AG09309 (cell line): ENCODE results near the gene SPACA9.

Experiments
- DNase-seq: peaks from one replicate; pipeline ENCODE4 v3.0.0-alpha.2; 2010; ENCODE audit warnings: low read depth
- H3K4me3 ChIP-seq: 2 replicates; pipeline ENCODE4 v1.5.1; 2011; ENCODE audit warnings: mild to moderate bottlenecking, low read depth, low read length, moderate library complexity; ENCODE audit not compliant: control insufficient read depth
- TF ChIP-seq, protein P1 (sequence below): IDR thresholded peaks from 2 replicates; pipeline ENCODE4 v1.5.1; 2011; ENCODE audit warnings: mild to moderate bottlenecking, low read depth, low read length, inconsistent platforms; ENCODE audit not compliant: insufficient read depth, control insufficient read depth; ENCODE audit errors: missing control alignments

Gene SPACA9

DNA sequence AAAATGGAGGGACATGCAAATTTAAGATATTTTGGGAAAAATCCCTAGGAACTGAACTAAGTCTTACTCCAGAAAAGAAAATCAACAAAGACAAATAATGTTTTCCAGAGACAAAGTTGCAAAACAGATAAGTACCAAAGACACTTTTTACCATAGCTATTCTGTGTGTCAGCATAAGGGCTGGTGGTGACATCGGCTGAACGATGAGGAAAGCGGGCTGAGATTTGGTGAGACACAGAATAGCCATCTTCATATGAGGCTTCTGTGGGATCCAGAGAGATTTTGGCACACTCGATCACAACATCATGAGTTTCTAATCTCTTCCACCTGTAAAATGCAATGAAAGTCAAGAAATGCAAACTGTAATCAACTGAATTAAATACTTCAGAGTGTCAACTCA lies 33.4 kb downstream of the SPACA9 start:
- TF ChIP-seq, protein P1, sequence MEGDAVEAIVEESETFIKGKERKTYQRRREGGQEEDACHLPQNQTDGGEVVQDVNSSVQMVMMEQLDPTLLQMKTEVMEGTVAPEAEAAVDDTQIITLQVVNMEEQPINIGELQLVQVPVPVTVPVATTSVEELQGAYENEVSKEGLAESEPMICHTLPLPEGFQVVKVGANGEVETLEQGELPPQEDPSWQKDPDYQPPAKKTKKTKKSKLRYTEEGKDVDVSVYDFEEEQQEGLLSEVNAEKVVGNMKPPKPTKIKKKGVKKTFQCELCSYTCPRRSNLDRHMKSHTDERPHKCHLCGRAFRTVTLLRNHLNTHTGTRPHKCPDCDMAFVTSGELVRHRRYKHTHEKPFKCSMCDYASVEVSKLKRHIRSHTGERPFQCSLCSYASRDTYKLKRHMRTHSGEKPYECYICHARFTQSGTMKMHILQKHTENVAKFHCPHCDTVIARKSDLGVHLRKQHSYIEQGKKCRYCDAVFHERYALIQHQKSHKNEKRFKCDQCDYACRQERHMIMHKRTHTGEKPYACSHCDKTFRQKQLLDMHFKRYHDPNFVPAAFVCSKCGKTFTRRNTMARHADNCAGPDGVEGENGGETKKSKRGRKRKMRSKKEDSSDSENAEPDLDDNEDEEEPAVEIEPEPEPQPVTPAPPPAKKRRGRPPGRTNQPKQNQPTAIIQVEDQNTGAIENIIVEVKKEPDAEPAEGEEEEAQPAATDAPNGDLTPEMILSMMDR = no peak
- H3K4me3 ChIP-seq = no peak overlapping the region
- DNase-seq = no peak

DNA sequence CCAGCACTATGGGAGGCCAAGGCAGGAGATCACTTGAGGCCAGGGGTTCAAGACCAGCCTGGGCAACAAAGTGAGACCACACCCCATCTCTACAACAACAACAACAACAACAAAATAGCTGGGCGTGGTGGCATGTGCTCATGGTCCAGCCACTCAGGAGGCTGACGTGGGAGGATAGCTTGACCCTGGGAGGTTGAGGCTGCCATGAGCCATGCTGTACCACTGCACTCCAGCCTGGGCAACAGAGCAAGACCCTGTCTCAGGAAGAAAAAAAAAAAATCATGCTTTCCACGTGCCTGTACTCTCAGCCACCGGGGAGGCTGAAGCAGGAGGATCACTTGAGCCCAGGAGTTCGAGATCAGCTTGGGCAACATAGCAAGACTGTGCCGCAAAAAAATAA lies 36.2 kb downstream of the SPACA9 start:
- TF ChIP-seq, protein P1 = no peak
- H3K4me3 ChIP-seq = no peak overlapping the region
- DNase-seq = no peak

DNA sequence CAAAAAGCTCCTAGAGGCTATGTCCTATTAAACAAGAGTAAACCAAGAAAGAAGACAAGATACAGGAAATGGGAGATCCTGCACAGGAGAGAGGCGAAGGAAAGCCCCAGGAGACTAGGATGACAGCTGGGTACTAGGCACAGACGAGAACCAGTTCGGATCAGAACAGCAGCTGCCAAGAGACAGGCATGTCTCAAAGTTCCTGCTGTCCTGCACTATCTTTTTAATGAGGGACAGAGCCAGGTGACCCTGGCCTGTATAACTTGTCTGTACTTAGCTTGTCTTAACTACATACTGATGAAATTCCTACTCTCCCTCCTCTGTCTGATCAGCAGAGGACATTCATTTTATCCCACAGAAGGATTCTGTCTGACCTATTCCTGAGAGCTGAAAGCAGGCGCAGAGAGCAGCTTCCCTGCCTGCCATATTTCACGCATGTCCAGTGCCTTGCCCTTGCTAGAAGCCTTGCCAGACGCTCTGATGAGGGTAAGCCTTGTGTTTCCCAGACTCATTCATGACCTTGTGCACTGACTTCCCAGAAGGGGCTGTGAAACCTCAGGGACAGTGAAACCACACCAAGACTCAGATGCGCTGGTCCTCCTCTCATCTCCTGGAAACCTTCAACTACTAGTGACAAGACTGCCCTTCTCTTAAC lies 41.0 kb downstream of the SPACA9 start:
- H3K4me3 ChIP-seq = no peak overlapping the region
- no peak for DNase-seq
- TF ChIP-seq, protein P1 = no peak

DNA sequence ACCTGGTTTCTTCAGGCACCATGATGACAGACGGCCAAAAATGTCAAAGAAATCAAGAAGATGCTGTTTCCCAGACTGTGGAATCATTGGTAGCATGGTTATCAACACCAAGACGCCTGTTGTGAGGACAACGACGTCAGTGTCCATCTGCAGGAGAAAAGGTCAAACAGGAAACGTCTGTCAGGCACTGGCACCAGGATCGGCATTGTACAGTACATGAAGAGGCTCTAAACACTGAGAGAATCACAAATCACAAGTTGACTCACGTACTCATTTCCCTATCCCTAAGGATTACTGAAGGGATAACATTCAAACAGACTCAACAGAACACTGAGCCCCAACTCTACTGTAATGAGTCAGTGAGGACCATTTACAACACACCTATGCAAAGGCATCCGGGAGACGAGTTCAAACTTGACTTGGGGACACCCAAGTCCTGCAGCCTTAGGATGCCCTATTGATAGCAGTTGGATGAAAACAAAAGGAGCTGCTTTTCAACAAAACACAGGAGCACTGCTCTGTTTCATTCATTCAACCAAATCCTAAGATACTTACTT lies 44.7 kb downstream of the SPACA9 start:
- no peak overlapping the region for H3K4me3 ChIP-seq
- TF ChIP-seq, protein P1 = no peak
- DNase-seq = no peak

DNA sequence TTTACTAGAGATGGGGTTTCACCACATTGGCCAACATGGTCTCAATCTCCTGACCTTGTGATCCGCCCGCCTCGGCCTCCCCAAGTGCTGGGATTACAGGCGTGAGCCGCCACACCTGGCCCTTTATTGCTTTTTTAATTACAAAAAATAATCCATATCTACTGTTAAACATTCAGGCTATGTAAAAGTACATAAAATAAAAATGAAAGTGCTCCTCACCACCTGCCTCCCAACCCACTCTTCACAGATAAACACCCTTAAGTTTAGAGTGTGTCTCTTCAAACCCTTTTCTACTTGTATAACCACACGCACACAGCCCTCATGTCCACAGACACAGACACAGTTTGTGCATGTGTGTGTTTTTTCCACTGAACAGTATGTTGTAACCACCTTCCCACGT lies 49.0 kb downstream of the SPACA9 start:
- TF ChIP-seq, protein P1 = no peak
- no peak overlapping the region for H3K4me3 ChIP-seq
- DNase-seq = no peak

DNA sequence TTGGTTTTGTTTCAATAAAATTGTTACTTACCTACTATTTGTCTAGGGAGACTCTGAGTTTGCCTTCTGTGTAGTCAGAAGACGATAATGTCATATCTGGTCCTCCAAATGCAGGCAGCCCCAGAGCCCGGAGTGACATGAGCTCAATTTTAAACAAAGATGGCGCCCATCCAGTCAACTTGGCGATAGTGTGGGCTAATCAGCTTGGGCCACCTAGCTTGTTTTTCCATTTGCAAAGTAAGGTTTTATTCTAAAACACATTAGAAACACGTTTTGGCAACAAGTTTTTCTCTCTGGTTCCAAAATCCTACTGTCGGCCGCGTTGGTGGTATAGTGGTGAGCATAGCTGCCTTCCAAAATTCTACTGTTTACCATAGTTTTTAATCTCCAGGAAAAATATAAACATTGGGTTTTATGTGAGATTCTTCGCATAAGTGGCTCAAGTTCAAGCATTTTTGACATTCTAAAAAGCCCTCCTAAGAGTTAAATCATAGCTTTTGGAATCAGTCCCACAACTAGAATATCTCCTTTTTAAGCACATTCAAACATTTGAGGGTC lies 52.6 kb downstream of the SPACA9 start:
- H3K4me3 ChIP-seq = no peak overlapping the region
- DNase-seq = no peak
- TF ChIP-seq, protein P1 = no peak
